Measurements from ENCODE around the gene RABGAP1L. TPM values are rescaled to one million over a fixed set of nuclear protein-coding genes. Genes with fewer than 3 reads are reported as not detected.

Gene RABGAP1L
- total RNA-seq, 1 donor from 2014 or later = 69.2 TPM

GRCh38 chr1:174447866-174448530 is 288.7 kb downstream of the RABGAP1L start, which contains the start of gene GPR52:
Gene GPR52 (plus strand): TSS chr1:174447964. CDS start chr1:174448112, 148 bp downstream.
- peaks cover 24% of the 10 kb centered on the region for H3K4me1 ChIP-seq
- no peak for TF ChIP-seq CTCF (IDR thresholded peaks at IDR 0.05; ENCODE audit: borderline replicate concordance)
- no peaks in the 10 kb centered on the region for H3K36me3 ChIP-seq
- peaks cover 10% of the 10 kb centered on the region for H3K9me3 ChIP-seq (replicated peaks)
- peak within 1 kb of the TSS; percentile 7 for H3K27ac ChIP-seq (replicated peaks)
- DNase-seq = no peak
- H3K4me3 ChIP-seq = no peak within 1 kb of the TSS
- intact Hi-C loops (cut with micrococcal nuclease) = no loop called here
- H3K27me3 ChIP-seq (ENCODE audit: low read depth) = no peaks in the 10 kb centered on the region

DNA sequence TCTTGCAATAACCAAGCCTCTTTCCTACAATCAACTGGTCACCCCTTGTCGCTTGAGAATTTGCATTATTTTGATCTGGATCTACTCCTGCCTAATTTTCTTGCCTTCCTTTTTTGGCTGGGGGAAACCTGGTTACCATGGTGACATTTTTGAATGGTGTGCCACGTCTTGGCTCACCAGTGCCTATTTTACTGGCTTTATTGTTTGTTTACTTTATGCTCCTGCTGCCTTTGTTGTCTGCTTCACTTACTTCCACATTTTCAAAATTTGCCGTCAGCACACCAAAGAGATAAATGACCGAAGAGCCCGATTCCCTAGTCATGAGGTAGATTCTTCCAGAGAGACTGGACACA is 289.2 kb downstream of the RABGAP1L start:
- Histone ChIP-seq H3K4me1 (peaks cover 24% of the 10 kb centered on the region), H3K36me3 (no peaks in the 10 kb centered on the region), H3K9me3 (replicated peaks) (peaks cover 7% of the 10 kb centered on the region), H3K27ac (replicated peaks) (peak overlapping the region; percentile 7), H3K4me3 (no peak overlapping the region), H3K27me3 (ENCODE audit: low read depth) (no peaks in the 10 kb centered on the region)
- DNase-seq = no peak
- intact Hi-C loops (cut with micrococcal nuclease) = no loop called here
- no peak for TF ChIP-seq CTCF (IDR thresholded peaks at IDR 0.05; ENCODE audit: borderline replicate concordance)

DNA sequence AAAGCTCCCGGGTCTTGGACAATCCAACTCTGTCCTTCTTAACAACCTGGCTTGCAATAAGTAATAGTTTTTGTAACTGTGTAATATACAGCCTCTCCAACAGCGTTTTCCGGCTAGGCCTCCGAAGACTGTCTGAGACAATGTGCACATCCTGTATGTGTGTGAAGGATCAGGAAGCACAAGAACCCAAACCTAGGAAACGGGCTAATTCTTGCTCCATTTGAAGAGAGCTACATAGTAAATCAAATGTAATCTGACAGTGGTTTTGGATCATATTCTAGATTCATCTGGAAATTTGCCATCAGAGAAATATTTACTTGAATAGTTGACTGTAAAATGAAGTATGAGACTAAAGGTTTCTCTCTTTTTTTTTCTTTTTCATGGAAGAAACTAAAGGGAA is 289.7 kb downstream of the RABGAP1L start:
- DNase-seq = no peak
- Histone ChIP-seq H3K27ac (replicated peaks) (peak overlapping the region; percentile 7), H3K4me1 (peaks cover 24% of the 10 kb centered on the region), H3K9me3 (replicated peaks) (peaks cover 2% of the 10 kb centered on the region), H3K36me3 (no peaks in the 10 kb centered on the region), H3K27me3 (ENCODE audit: low read depth) (no peaks in the 10 kb centered on the region), H3K4me3 (no peak overlapping the region)
- TF ChIP-seq CTCF (IDR thresholded peaks at IDR 0.05; ENCODE audit: borderline replicate concordance) = no peak
- intact Hi-C loops (cut with micrococcal nuclease) = no loop called here

- no peaks in the 10 kb centered on the region for H3K27me3 ChIP-seq (ENCODE audit: low read depth)
- DNase-seq = no peak
- H3K4me3 ChIP-seq = no peak overlapping the region
- H3K4me1 ChIP-seq = peaks cover 17% of the 10 kb centered on the region
- H3K9me3 ChIP-seq (replicated peaks) = no peaks in the 10 kb centered on the region
- no peaks in the 10 kb centered on the region for H3K36me3 ChIP-seq
- no peak for TF ChIP-seq CTCF (IDR thresholded peaks at IDR 0.05; ENCODE audit: borderline replicate concordance)
- no peak overlapping the region for H3K27ac ChIP-seq (replicated peaks)
- intact Hi-C loops (cut with micrococcal nuclease) = no loop called here
These were observed 292.1 kb downstream of the RABGAP1L start for GRCh38 chr1:174451408-174451807.

DNA sequence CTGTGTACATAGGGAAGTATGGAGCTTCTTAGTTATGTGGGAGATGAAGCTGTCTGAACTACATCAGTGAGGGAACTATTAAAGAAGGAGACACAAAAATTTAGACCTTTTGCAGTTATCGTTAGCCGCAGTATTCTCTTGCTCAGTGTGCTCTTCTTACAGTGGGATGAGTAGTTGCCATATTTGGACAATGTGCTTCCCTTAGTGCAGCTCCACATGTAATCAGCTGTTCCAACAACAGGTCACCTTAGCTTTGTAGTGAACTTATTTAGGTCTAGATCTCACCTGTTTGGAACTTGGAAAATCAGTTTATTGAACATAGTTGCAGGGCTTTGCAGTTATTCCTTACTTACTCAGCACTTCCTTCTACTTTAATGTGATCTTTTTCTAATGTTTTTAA is 306.5 kb downstream of the RABGAP1L start:
- Histone ChIP-seq H3K4me1 (peaks cover 14% of the 10 kb centered on the region), H3K27ac (replicated peaks) (no peak overlapping the region), H3K27me3 (ENCODE audit: low read depth) (no peaks in the 10 kb centered on the region), H3K36me3 (no peaks in the 10 kb centered on the region), H3K9me3 (replicated peaks) (peaks cover 3% of the 10 kb centered on the region), H3K4me3 (no peak overlapping the region)
- TF ChIP-seq CTCF (IDR thresholded peaks at IDR 0.05; ENCODE audit: borderline replicate concordance) = no peak
- no peak for DNase-seq
- intact Hi-C loops (cut with micrococcal nuclease) = no loop called here
